H1 (cell line): ENCODE measurements around the gene ZNF300. TPM values are rescaled to one million over a fixed set of nuclear protein-coding genes. Genes with fewer than 3 reads are reported as not detected.

Experiments used
- CTCF ChIA-PET: fragments of 300-600 bp; sonication (Branson Sonifier 250); formaldehyde crosslinking; loops from one replicate; lab custom pipeline; 2021; ENCODE audit not compliant: partially characterized antibody; lab: Charles Lee
- POLR2A ChIA-PET: fragments of 300-600 bp; sonication (Branson Sonifier 250); formaldehyde crosslinking; loops from one replicate; lab custom pipeline; 2021; ENCODE audit warnings: inconsistent platforms; ENCODE audit not compliant: partially characterized antibody; lab: Charles Lee
- DNase-seq, 2 experiments: peaks; one replicate each; pipeline versions ENCODE4 v3.0.0 to v3.0.0-alpha.2; 2010 to 2022; ENCODE audit warnings: low spot score in 2 of 2, low read depth in 1 of 2, mixed read lengths in 1 of 2
- FAIRE-seq: peaks from 2 replicates; lab custom pipeline; 2011; peaks lifted over from hg19 to GRCh38; lab: Jason Lieb, UNC
- H2AFZ ChIP-seq: 2 replicates; pipeline ENCODE4 v1.8.1; 2012; ENCODE audit warnings: low read length, inconsistent platforms
- H2AK5ac ChIP-seq: 2 replicates; pipeline ENCODE4 v1.6.1; 2013; ENCODE audit warnings: low read depth, low read length
- H2BK120ac ChIP-seq: replicated peaks from 2 replicates; pipeline ENCODE3; 2013; ENCODE audit warnings: low read depth, low read length, inconsistent platforms
- H2BK12ac ChIP-seq: 2 replicates; pipeline ENCODE4 v1.6.1; 2013; ENCODE audit warnings: low read depth, low read length
- H2BK15ac ChIP-seq: 2 replicates; pipeline ENCODE4 v1.6.1; 2013; ENCODE audit warnings: low read length
- H2BK20ac ChIP-seq: 2 replicates; pipeline ENCODE4 v1.6.1; 2013; ENCODE audit warnings: low read length
- H2BK5ac ChIP-seq: 2 replicates; pipeline ENCODE4 v1.6.1; 2013; ENCODE audit warnings: low read depth, low read length
- H3K14ac ChIP-seq: 2 replicates; pipeline ENCODE4 v1.6.1; 2013; ENCODE audit warnings: inconsistent platforms; ENCODE audit not compliant: insufficient read length
- H3K18ac ChIP-seq: 2 replicates; pipeline ENCODE4 v1.6.1; 2013; ENCODE audit warnings: low read length; ENCODE audit errors: extremely low read depth
- H3K23ac ChIP-seq: 2 replicates; pipeline ENCODE4 v1.6.1; 2013; ENCODE audit warnings: inconsistent platforms; ENCODE audit not compliant: insufficient read length
- H3K23me2 ChIP-seq: 2 replicates; pipeline ENCODE4 v1.6.1; 2013; ENCODE audit warnings: low read depth, low read length
- H3K27ac ChIP-seq: 2 replicates; pipeline ENCODE4 v1.6.1; 2011; ENCODE audit warnings: low read depth, low read length, inconsistent platforms
- H3K27me3 ChIP-seq, 4 experiments: replicated peaks in 1 of 4; 1 replicate in 1 of 4; 2 replicates in 3 of 4; pipeline versions ENCODE4 v1.6.1 to v1.8.1; 2011 to 2013; ENCODE audit warnings: low read length in 3 of 4, mild to moderate bottlenecking in 3 of 4, inconsistent platforms in 2 of 4, mixed read lengths in 2 of 4, moderate library complexity in 1 of 4; ENCODE audit not compliant: control insufficient read depth in 3 of 4, insufficient read depth in 3 of 4; ENCODE audit errors: extremely low read depth in 1 of 4
- H3K36me3 ChIP-seq, 4 experiments: 2 replicates each; pipeline versions ENCODE4 v1.6.1 to v1.8.1; 2011 to 2013; ENCODE audit warnings: mild to moderate bottlenecking in 4 of 4, low read length in 3 of 4, moderate library complexity in 2 of 4, control low read depth in 1 of 4, inconsistent platforms in 1 of 4; ENCODE audit not compliant: insufficient read depth in 4 of 4, control insufficient read depth in 2 of 4
- H3K4ac ChIP-seq: replicated peaks from 2 replicates; pipeline ENCODE3; 2013; ENCODE audit warnings: low read length, low read depth, mixed read lengths, inconsistent platforms; ENCODE audit not compliant: insufficient read length
- H3K4me1 ChIP-seq, 4 experiments: replicated peaks in 1 of 4; 1 replicate in 1 of 4; 2 replicates in 3 of 4; pipeline versions ENCODE4 v1.6.1 to v1.8.1; 2011 to 2013; ENCODE audit warnings: low read length in 3 of 4, inconsistent platforms in 2 of 4, mixed read lengths in 1 of 4; ENCODE audit not compliant: insufficient read depth in 4 of 4, control insufficient read depth in 3 of 4
- H3K4me2 ChIP-seq, 2 experiments: 2 replicates each; pipeline versions ENCODE4 v1.6.1 to v1.8.1; 2011 to 2013; ENCODE audit warnings: low read depth in 2 of 2, low read length in 2 of 2, control low read depth in 1 of 2, inconsistent platforms in 1 of 2, mild to moderate bottlenecking in 1 of 2; ENCODE audit not compliant: insufficient read depth in 1 of 2
- H3K4me3 ChIP-seq, 4 experiments: fragments of 200-600, 300-600 bp in 1 of 4; sonication (generic), shearing (Covaris generic), sonication (Bioruptor Twin) in 1 of 4; 2 replicates each; pipeline versions ENCODE4 v1.5.1 to v1.8.1; 2011 to 2016; ENCODE audit warnings: low read length in 4 of 4, low read depth in 3 of 4, control low read depth in 2 of 4, inconsistent platforms in 2 of 4, mild to moderate bottlenecking in 2 of 4, mixed read lengths in 1 of 4, moderate library complexity in 1 of 4; ENCODE audit not compliant: insufficient read depth in 2 of 4; ENCODE audit errors: extremely low read depth in 1 of 4
- H3K56ac ChIP-seq: replicated peaks from 2 replicates; pipeline ENCODE3; 2013; ENCODE audit warnings: low read depth, mild to moderate bottlenecking, mixed read lengths, low read length, inconsistent platforms; ENCODE audit not compliant: insufficient read length
- H3K79me1 ChIP-seq: 2 replicates; pipeline ENCODE4 v1.6.1; 2013; ENCODE audit warnings: low read depth, low read length, control low read depth
- H3K79me2 ChIP-seq, 2 experiments: 2 replicates each; pipeline versions ENCODE4 v1.6.1 to v1.8.1; 2012 to 2013; ENCODE audit warnings: low read length in 2 of 2, mild to moderate bottlenecking in 2 of 2, inconsistent platforms in 1 of 2; ENCODE audit not compliant: insufficient read depth in 2 of 2, control insufficient read depth in 1 of 2
- H3K9ac ChIP-seq, 4 experiments: replicated peaks in 1 of 4; 1 replicate in 1 of 4; 2 replicates in 3 of 4; pipeline versions ENCODE4 v1.6.1 to v1.8.1; 2011 to 2013; ENCODE audit warnings: low read depth in 3 of 4, low read length in 3 of 4, control low read depth in 2 of 4, mild to moderate bottlenecking in 2 of 4, moderate library complexity in 2 of 4, inconsistent platforms in 1 of 4; ENCODE audit errors: extremely low read depth in 1 of 4
- H3K9me3 ChIP-seq, 2 experiments: 2 replicates each; pipeline versions ENCODE4 v1.6.1 to v1.8.1; 2012 to 2013; ENCODE audit warnings: mild to moderate bottlenecking in 2 of 2, moderate library complexity in 2 of 2, control low read depth in 1 of 2, inconsistent platforms in 1 of 2, low read depth in 1 of 2, low read length in 1 of 2, mixed read lengths in 1 of 2; ENCODE audit not compliant: insufficient read depth in 2 of 2
- H4K20me1 ChIP-seq, 2 experiments: replicated peaks in 1 of 2; 2 replicates each; pipeline versions ENCODE3 to v1.8.1; 2011 to 2013; ENCODE audit warnings: inconsistent platforms in 2 of 2, low read length in 2 of 2, mild to moderate bottlenecking in 1 of 2; ENCODE audit not compliant: insufficient read depth in 2 of 2, control insufficient read depth in 1 of 2
- H4K5ac ChIP-seq: 2 replicates; pipeline ENCODE4 v1.6.1; 2013; ENCODE audit warnings: low read length, low read depth, mixed read lengths, inconsistent platforms; ENCODE audit not compliant: insufficient read length
- H4K8ac ChIP-seq: 2 replicates; pipeline ENCODE4 v1.8.0; 2013; ENCODE audit warnings: mild to moderate bottlenecking, moderate library complexity, low read length, inconsistent platforms; ENCODE audit not compliant: insufficient read depth; ENCODE audit errors: extremely low read depth
- H4K91ac ChIP-seq: replicated peaks from 2 replicates; pipeline ENCODE3; 2013; ENCODE audit warnings: low read length, mixed read lengths, inconsistent platforms; ENCODE audit not compliant: insufficient read length
- EGR1 ChIP-seq: IDR thresholded peaks from 2 replicates; pipeline ENCODE4 v1.6.1; 2011; ENCODE audit warnings: low read depth, low read length, borderline replicate concordance
- EZH2 ChIP-seq: fragments of 200-600 bp; sonication (generic); IDR thresholded peaks from 2 replicates; pipeline ENCODE4 v1.7.1; 2012; ENCODE audit warnings: low read depth, mild to moderate bottlenecking, moderate library complexity, low read length, inconsistent platforms; ENCODE audit not compliant: severe bottlenecking
- HDAC6 ChIP-seq: IDR thresholded peaks from one replicate; pipeline ENCODE4 v1.7.1; 2012; ENCODE audit warnings: low read depth, mild to moderate bottlenecking, inconsistent platforms, low read length, moderate library complexity
- JUN ChIP-seq: IDR thresholded peaks from 2 replicates; pipeline ENCODE4 v1.6.1; 2011; ENCODE audit warnings: low read depth, mild to moderate bottlenecking, improper control_type of control experiment, low read length
- JUND ChIP-seq: IDR thresholded peaks from 2 replicates; pipeline ENCODE4 v1.6.1; 2011; ENCODE audit warnings: mild to moderate bottlenecking, improper control_type of control experiment, low read length
- KDM1A ChIP-seq: fragments of 200-600, 300-600 bp; sonication (generic); IDR thresholded peaks from 2 replicates; pipeline ENCODE4 v1.7.1; 2016; ENCODE audit warnings: mild to moderate bottlenecking, low read length, borderline replicate concordance
- MAFK ChIP-seq: IDR thresholded peaks from 2 replicates; pipeline ENCODE4 v1.6.1; 2012; ENCODE audit warnings: low read depth, mild to moderate bottlenecking, improper control_type of control experiment, low read length
- POLR2A ChIP-seq, 2 experiments: IDR thresholded peaks; 1 replicate in 1 of 2; 2 replicates in 1 of 2; pipeline ENCODE4 v1.6.1; 2011; ENCODE audit warnings: low read depth in 2 of 2, low read length in 2 of 2, mild to moderate bottlenecking in 2 of 2; ENCODE audit errors: control extremely low read depth in 1 of 2
- POLR2AphosphoS5 ChIP-seq: IDR thresholded peaks from 2 replicates; pipeline ENCODE4 v1.6.1; 2011; ENCODE audit warnings: low read depth, low read length
- POU5F1 ChIP-seq: IDR thresholded peaks from 2 replicates; pipeline ENCODE4 v1.6.1; 2011; ENCODE audit warnings: low read depth, mild to moderate bottlenecking, low read length, moderate library complexity
- RNF2 ChIP-seq: fragments of 200-900, 300-1000 bp; sonication (generic); IDR thresholded peaks from 2 replicates; pipeline ENCODE4 v1.7.1; 2016; ENCODE audit warnings: borderline replicate concordance, low read depth, mild to moderate bottlenecking, antibody characterized with exemption, low read length; ENCODE audit not compliant: poor library complexity, severe bottlenecking; ENCODE audit errors: missing control alignments
- SIRT6 ChIP-seq: IDR thresholded peaks from one replicate; pipeline ENCODE4 v1.7.1; 2012; ENCODE audit warnings: low read length, inconsistent platforms
- TBP ChIP-seq: IDR thresholded peaks from 2 replicates; pipeline ENCODE4 v1.6.1; 2011; ENCODE audit warnings: low read depth, low read length, improper control_type of control experiment
- TEAD4 ChIP-seq: IDR thresholded peaks from 2 replicates; pipeline ENCODE4 v1.6.1; 2012; ENCODE audit warnings: low read depth, low read length, inconsistent platforms, mixed read lengths
- WGBS, 2 experiments: shearing (Covaris generic) in 1 of 2; methylation state at CpG; one replicate each; pipeline versions ENCODE4 v1.1.6 to v1.1.7; 2013 to 2015; ENCODE audit warnings: low lambda C conversion rate in 2 of 2, mixed read lengths in 2 of 2, inconsistent platforms in 1 of 2, low coverage in 1 of 2, missing lambda C conversion rate in 1 of 2; ENCODE audit not compliant: insufficient replicate concordance in 2 of 2, insufficient coverage in 1 of 2, insufficient read length in 1 of 2; ENCODE audit errors: extremely low coverage in 1 of 2, missing lambda C conversion rate in 1 of 2; 5-methylcytosine and 5-hydroxymethylcytosine counted together
- polyA plus RNA-seq, 7 experiments: library from polyadenylated mRNA; depleted of rRNA in 3 of 7; stranded (reverse) in 5 of 7; unstranded in 2 of 7; fragments of >200 nt in 5 of 7; fragments of 200-250 nt in 2 of 7; gene quantifications; 1 replicate in 5 of 7; 2 replicates in 1 of 7; 4 replicates in 1 of 7; pipeline versions ENCODE4 v1.2.1 to v1.2.3, GENCODE V29; 2011 to 2013; ENCODE audit warnings: missing spikeins in 2 of 7, mixed read lengths in 2 of 7
- total RNA-seq: library from RNA; stranded (reverse); fragmentation: NEBNext Ultra II Directional; extraction: Animal tissue kit (Norgen Biotek cat#: 25700); gene quantifications from 2 replicates; pipeline ENCODE4 v1.2.1, GENCODE V29; 2021
- TF ChIP-seq, protein P1 (sequence below): IDR thresholded peaks from 2 replicates; pipeline ENCODE4 v1.6.1; 2011; ENCODE audit warnings: low read depth, mild to moderate bottlenecking, low read length; ENCODE audit not compliant: insufficient read depth

The ZNF300 gene
- total and polyA plus RNA-seq, 2 of the 8 experiments (the other 6 are each of a cell fraction or from before 2014, with no cell fraction given), result 6.7 to 15.8 TPM

DNA sequence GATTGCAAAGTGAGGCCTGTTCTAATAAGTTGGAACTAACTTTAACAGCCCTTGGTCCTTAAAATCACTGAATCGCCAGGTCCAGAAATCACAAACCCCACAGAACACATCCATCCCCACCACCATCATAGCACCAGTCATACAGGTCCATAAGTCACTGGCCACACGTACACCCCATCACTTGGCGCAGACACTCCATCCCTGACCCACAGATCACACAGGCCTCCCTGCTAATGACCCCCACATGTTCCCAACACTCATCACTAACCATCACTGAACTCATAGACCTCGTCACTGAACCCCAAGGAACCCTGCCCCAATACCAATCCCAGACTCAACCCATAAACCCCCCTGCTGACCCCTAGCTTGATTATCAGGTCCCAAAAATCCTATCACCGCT, 41.2 kb upstream of the ZNF300 start:
- Histone ChIP-seq H3K27me3 (no peaks in the 10 kb centered on the region), H3K14ac (no peak overlapping the region), H2AFZ (no peak overlapping the region), H3K36me3 (no peaks in the 10 kb centered on the region; a peak in 1 of 8 replicates), H2AK5ac (no peak overlapping the region), H2BK120ac (no peak overlapping the region), H3K23me2 (no peaks in the 10 kb centered on the region; the same call in 1 of the 2 replicates), H4K91ac (no peak overlapping the region), H4K5ac (no peak overlapping the region), H3K79me2 (no peaks in the 10 kb centered on the region), H3K4ac (no peak overlapping the region), H2BK5ac (no peak overlapping the region), H3K56ac (no peak overlapping the region), H3K18ac (no peak overlapping the region), H3K4me1 (no peaks in the 10 kb centered on the region), H3K23ac (no peak overlapping the region), H3K79me1 (no peaks in the 10 kb centered on the region), H3K9ac (no peak overlapping the region), H4K20me1 (no peaks in the 10 kb centered on the region), H2BK12ac (no peak overlapping the region), H3K9me3 (peaks cover 59 to 66% of the 10 kb centered on the region in 2 experiments), H3K27ac (no peak overlapping the region), H2BK15ac (no peak overlapping the region), H3K4me3 (no peak overlapping the region), H4K8ac (no peak overlapping the region), H2BK20ac (no peak overlapping the region), H3K4me2 (no peak overlapping the region)
- POLR2A ChIA-PET, result no interaction called here
- CTCF ChIA-PET, result no interaction called here
- FAIRE-seq (no peak), DNase-seq (no peak)
- 88% methylated on average over 5 of the region's 5 CpGs; no CpG with 5 or more reads in 1 of the 2 experiments for WGBS, 2 experiments
- TF ChIP-seq MAFK (no peak), POLR2A (IDR thresholded peaks at IDR 0.05; ENCODE audit: control extremely low read depth in 1 of 2, low read depth in 2 of 2, low read length in 2 of 2) (no peak), TBP (no peak), KDM1A (no peak), HDAC6 (no peak), TEAD4 (no peak), JUN (no peak), EZH2 (no peak), POLR2AphosphoS5 (no peak), POU5F1 (no peak), SIRT6 (no peak), RNF2 (no peak), EGR1 (no peak), JUND (no peak)
- TF ChIP-seq, protein P1, sequence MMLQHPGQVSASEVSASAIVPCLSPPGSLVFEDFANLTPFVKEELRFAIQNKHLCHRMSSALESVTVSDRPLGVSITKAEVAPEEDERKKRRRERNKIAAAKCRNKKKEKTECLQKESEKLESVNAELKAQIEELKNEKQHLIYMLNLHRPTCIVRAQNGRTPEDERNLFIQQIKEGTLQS, result no peak
